Ecto neural progenitor cell (in vitro differentiated cells): ENCODE measurements around the gene LMAN1L.

Source experiments
- DNase-seq: peaks from one replicate; pipeline ENCODE4 v3.0.0-alpha.2; 2018; ENCODE audit warnings: low spot score

The LMAN1L gene

DNA sequence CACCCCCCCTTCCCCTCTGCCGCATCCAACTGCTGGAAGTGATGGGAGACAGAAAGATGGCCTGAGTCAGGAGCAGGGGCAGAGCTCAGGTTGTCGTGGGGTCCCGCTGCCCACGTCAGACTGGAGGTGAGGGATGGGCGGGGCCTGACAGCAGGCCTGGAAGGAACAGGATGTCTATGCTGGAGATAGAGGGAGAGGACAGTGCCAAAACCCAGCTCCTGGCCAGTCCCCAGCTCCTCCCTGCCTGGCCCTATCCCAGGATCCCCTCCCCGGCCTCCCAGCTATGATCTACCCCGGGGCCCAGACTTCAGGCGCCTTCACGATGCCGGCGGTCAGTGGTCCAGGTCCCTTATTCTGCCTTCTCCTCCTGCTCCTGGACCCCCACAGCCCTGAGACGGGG lies at the start of gene LMAN1L:
Gene LMAN1L (plus strand): TSS at position 303 of the 400 bp plus-strand sequence. CDS start 20 bp downstream, at position 323.
- no peak for DNase-seq

GRCh38 chr15:74763416-74763815 lies 49.2 kb upstream of the LMAN1L start:
- DNase-seq: no peak

DNA sequence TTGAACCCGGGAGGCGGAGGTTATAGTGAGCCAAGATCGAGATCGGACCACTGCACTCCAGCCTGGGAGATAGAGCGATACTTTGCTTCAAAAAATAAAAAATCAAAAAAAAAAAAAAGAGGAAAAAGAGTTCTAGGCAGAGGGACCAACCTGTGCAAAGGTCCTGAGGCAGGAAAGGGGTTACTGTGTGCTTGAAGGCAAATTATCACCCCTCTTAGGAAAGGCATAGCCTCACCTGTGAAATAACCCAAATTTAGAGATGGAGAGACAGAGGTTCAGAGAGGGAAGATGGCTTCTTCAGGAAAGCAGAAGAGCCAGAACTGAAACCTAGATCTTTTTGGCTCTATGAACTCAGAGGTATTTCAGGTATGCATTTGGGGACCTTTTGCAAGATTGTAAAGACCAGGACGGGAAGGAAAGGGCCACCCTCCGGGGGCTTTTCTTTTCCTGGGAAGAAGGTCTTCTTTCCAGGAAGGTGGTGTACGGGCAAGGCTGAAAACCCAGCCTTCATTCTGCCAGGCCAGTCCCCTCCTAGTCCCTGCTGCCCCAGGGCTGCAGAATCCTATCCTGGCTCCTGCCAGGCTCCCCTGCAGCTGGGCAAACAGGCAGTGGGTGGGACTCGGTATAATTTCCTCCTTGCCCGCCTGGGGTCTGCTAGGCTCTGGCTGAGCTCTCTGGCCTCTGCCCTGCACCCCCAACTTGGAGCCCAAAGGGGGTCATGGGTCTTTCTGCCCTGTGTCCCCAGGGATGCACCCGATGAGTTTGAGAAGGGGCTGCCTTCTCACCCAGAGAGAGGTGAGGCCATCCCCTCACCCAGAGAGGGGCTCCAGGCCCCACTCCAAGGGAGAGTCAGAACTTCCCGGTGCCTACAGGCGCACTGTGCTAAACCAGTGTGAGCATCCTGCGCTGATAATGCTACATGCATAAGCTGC lies 45.2 kb upstream of the LMAN1L start:
- DNase-seq: no peak

- DNase-seq: no peak
These were observed 44.4 kb upstream of the LMAN1L start for GRCh38 chr15:74768099-74768770.

- DNase-seq: peak; percentile 81
These were observed 43.8 kb upstream of the LMAN1L start for GRCh38 chr15:74768771-74769342.

- no peak for DNase-seq
These were observed 43.1 kb upstream of the LMAN1L start for GRCh38 chr15:74769463-74770025.

GRCh38 chr15:74770211-74770903 lies 42.3 kb upstream of the LMAN1L start:
- DNase-seq: no peak

GRCh38 chr15:74773329-74773728 lies 39.3 kb upstream of the LMAN1L start:
- DNase-seq: no peak

- no peak for DNase-seq
These were observed 38.8 kb upstream of the LMAN1L start for GRCh38 chr15:74773731-74774252.

DNA sequence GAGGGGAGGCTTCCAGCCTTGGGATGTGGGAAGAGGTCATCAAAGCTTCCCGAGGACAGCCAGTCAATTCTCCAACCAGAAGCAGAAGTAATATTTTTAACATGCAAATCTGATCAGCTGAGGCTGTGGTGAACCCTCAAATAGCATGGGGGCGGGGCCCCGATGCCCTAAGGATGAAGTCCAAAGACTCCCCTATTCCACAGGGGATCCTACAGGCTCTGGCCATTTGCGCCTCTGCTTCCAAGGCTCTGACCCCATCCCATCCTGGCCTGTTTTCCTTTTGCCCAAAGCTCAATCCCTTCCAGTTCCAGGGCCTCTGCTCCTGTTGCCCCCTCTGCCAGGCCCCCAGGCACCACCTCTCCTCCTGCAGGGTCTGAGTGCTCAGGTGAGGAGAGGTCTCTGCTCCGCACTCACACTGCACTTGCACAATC lies 37.5 kb upstream of the LMAN1L start:
- no peak for DNase-seq

GRCh38 chr15:74775894-74776293 lies 36.7 kb upstream of the LMAN1L start:
- no peak for DNase-seq

DNA sequence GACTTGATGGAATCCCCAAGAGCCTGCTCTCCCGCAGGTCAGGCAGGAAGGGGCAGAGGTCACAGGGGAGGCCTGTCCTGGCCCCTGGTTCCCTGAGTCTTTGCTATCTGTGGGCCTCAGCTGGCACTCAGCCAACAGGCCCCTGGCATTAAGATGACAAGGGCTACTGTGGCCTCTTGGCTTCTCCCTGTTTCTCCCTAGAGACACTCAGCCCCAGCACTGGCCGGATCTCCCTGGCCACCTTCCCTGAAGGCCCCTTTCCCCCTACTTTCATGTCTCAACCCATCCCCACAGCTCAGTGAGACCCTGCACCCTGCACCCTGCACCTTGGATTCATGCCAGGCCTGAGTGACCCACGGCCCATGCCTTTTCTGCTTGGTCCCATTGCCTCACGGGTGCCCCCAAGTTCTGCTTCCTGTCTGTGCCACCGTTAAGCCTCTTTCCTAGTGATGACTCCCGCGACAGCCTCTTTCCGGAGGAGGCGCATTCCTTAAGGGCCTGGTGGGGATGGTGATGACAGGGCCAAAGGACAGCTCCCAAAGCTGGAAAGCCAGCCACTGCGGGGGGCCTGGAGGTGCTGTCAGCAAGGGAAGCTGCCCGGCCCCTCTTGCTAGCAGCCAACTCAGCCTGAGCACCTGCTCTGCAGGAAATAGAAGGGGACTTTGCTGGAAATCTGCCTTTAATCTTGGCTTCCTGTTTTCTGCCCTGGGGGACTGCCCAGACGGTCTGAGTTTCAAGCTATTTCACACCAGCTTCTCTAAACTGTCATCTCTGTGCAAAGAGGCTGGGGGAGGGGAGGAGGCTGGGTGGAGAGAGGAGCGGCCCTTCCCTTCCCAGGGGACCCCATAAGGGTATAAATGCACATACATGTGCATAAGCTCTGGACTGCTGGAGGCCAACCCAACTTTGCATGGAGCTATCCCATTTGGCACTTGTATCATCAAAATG lies 35.5 kb upstream of the LMAN1L start:
- no peak for DNase-seq

GRCh38 chr15:74777769-74778598 lies 34.7 kb upstream of the LMAN1L start:
- no peak for DNase-seq

GRCh38 chr15:74778599-74778970 lies 34.0 kb upstream of the LMAN1L start:
- DNase-seq: no peak

- DNase-seq: no peak
These were observed 33.4 kb upstream of the LMAN1L start for GRCh38 chr15:74779162-74779648.

- no peak for DNase-seq
These were observed 31.9 kb upstream of the LMAN1L start for GRCh38 chr15:74780523-74781430.

- DNase-seq: peak; percentile 86
These were observed 31.0 kb upstream of the LMAN1L start, which contains the start of gene CSK for GRCh38 chr15:74781431-74782258. Gene CSK, plus strand, starts transcription at chr15:74782080. Its CDS starts 16,218 bp downstream, at chr15:74798298.
